HepG2 (cell line): ENCODE data around the gene ETV5. TPM values are rescaled to one million over a fixed set of nuclear protein-coding genes. Genes with fewer than 3 reads are reported as not detected.

Source experiments
- ATAC-seq: fragments of 200-7000 bp; cut with Tn5 transposase; 3 replicates; pipeline ENCODE4 v1.9.1; 2020; ENCODE audit warnings: mild to moderate bottlenecking, moderate library complexity
- BruUV-seq: library from RNA; stranded (reverse); fragments of 400-500 nt; replicated peaks from 2 replicates; lab custom pipeline; 2021; lab: Mats Ljungman, UMichigan
- CTCF ChIA-PET: fragments of 300-600 bp; formaldehyde crosslinking; extraction: SDS; loops from one replicate; lab custom pipeline; 2021; ENCODE audit warnings: low total read pairs, inconsistent platforms, low intra/inter-chr PET ratio; lab: Yijun Ruan, JAX
- POLR2A ChIA-PET: fragments of 350-600 bp; sonication (Branson Sonifier 250); formaldehyde crosslinking; loops from one replicate; lab custom pipeline; 2020; ENCODE audit warnings: antibody characterized with exemption, inconsistent platforms; lab: Yijun Ruan, JAX
- DNase-seq: peaks from one replicate; pipeline ENCODE4 v3.0.0-alpha.2; 2015; ENCODE audit warnings: low spot score
- FAIRE-seq: peaks from 3 replicates; lab custom pipeline; 2011; peaks lifted over from hg19 to GRCh38; lab: Jason Lieb, UNC
- H2AFZ ChIP-seq: one replicate; pipeline ENCODE4 v1.6.1; 2011; ENCODE audit warnings: low read length, inconsistent platforms
- H3K27ac ChIP-seq: fragments of 300-600 bp; 3 replicates; pipeline ENCODE4 v1.8.0; 2011; ENCODE audit warnings: mixed run types, mild to moderate bottlenecking, mixed read lengths, low read length, inconsistent platforms; ENCODE audit not compliant: insufficient read depth; ENCODE audit errors: extremely low read length
- H3K27me3 ChIP-seq, 2 experiments: fragments of 200-600 bp in 1 of 2; 2 replicates in 1 of 2; 3 replicates in 1 of 2; pipeline versions ENCODE4 v1.6.0 to v1.8.0; 2011; ENCODE audit warnings: low read length in 2 of 2, mild to moderate bottlenecking in 2 of 2, moderate library complexity in 2 of 2, inconsistent platforms in 1 of 2; ENCODE audit not compliant: insufficient read depth in 2 of 2, control insufficient read depth in 1 of 2
- H3K36me3 ChIP-seq, 2 experiments: fragments of 200-600 bp in 1 of 2; replicated peaks in 1 of 2; 2 replicates in 1 of 2; 3 replicates in 1 of 2; pipeline versions ENCODE4 v1.5.1 to v1.8.0; 2011; ENCODE audit warnings: low read length in 2 of 2, inconsistent platforms in 1 of 2; ENCODE audit not compliant: insufficient read depth in 2 of 2, control insufficient read depth in 1 of 2
- H3K4me1 ChIP-seq: 2 replicates; pipeline ENCODE4 v1.5.1; 2012; ENCODE audit warnings: low read length, inconsistent platforms; ENCODE audit not compliant: insufficient read depth
- H3K4me2 ChIP-seq: 2 replicates; pipeline ENCODE4 v1.6.0; 2011; ENCODE audit warnings: low read depth, low read length, inconsistent platforms
- H3K4me3 ChIP-seq, 3 experiments: fragments of 200-600 bp in 1 of 3; sonication (generic), shearing (Covaris generic) in 1 of 3; replicated peaks in 1 of 3; 2 replicates each; pipeline ENCODE4 v1.5.1; 2011 to 2016; ENCODE audit warnings: low read length in 3 of 3, inconsistent platforms in 2 of 3, low read depth in 2 of 3, mild to moderate bottlenecking in 2 of 3, control low read depth in 1 of 3, mixed read lengths in 1 of 3; ENCODE audit not compliant: insufficient read depth in 1 of 3
- H3K79me2 ChIP-seq: one replicate; pipeline ENCODE4 v1.6.1; 2011; ENCODE audit warnings: low read length, inconsistent platforms; ENCODE audit not compliant: insufficient read depth
- H3K9ac ChIP-seq: 2 replicates; pipeline ENCODE4 v1.6.0; 2011; ENCODE audit warnings: mild to moderate bottlenecking, low read depth, low read length, inconsistent platforms; ENCODE audit not compliant: insufficient read depth
- H3K9me3 ChIP-seq: 2 replicates; pipeline ENCODE4 v1.5.1; 2012; ENCODE audit warnings: mild to moderate bottlenecking, low read length
- H4K20me1 ChIP-seq: 2 replicates; pipeline ENCODE4 v1.6.0; 2011; ENCODE audit warnings: inconsistent platforms, mild to moderate bottlenecking, low read length, moderate library complexity; ENCODE audit not compliant: insufficient read depth
- ARID3A ChIP-seq: IDR thresholded peaks from 2 replicates; pipeline ENCODE4 v1.6.1; 2012; ENCODE audit warnings: low read depth, low read length, improper control_type of control experiment
- ATM ChIP-seq: fragments of 450-650 bp; IDR thresholded peaks from 2 replicates; pipeline ENCODE4 v1.7.1; 2017; ENCODE audit warnings: mild to moderate bottlenecking, borderline replicate concordance
- CCDC6 ChIP-seq: sonication (generic); formaldehyde crosslinking; IDR thresholded peaks from 2 replicates; pipeline ENCODE4 v1.8.1; 2022; ENCODE audit warnings: mild to moderate bottlenecking, missing genetic modification reagents, moderate library complexity
- FIP1L1 ChIP-seq: fragments of 200-400 bp; formaldehyde crosslinking; IDR thresholded peaks from 2 replicates; pipeline ENCODE4 v1.6.1; 2018; ENCODE audit warnings: low read depth, mild to moderate bottlenecking, low read length, moderate library complexity, borderline replicate concordance; ENCODE audit not compliant: insufficient read depth
- HOXD1 ChIP-seq: sonication (generic); formaldehyde crosslinking; IDR thresholded peaks from 2 replicates; pipeline ENCODE4 v1.5.0; 2020; ENCODE audit warnings: missing genetic modification reagents
- PAX8 ChIP-seq: sonication (generic); formaldehyde crosslinking; IDR thresholded peaks from 2 replicates; pipeline ENCODE4 v1.8.0; 2022; ENCODE audit warnings: mild to moderate bottlenecking, missing genetic modification reagents, borderline replicate concordance
- RXRB ChIP-seq: IDR thresholded peaks from 2 replicates; pipeline ENCODE4 v1.6.1; 2016; ENCODE audit warnings: borderline replicate concordance, missing genetic modification reagents, missing compliant biosample characterization
- SP140L ChIP-seq: sonication (generic); formaldehyde crosslinking; IDR thresholded peaks from 2 replicates; pipeline ENCODE4 v1.4.0; 2020; ENCODE audit warnings: missing genetic modification reagents, borderline replicate concordance
- THRA ChIP-seq: sonication (generic); formaldehyde crosslinking; IDR thresholded peaks from 2 replicates; pipeline ENCODE4 v1.4.0; 2020; ENCODE audit warnings: missing genetic modification reagents, borderline replicate concordance
- TOE1 ChIP-seq: sonication (generic); formaldehyde crosslinking; IDR thresholded peaks from 2 replicates; pipeline ENCODE4 v1.4.0; 2020; ENCODE audit warnings: mild to moderate bottlenecking, missing genetic modification reagents
- TP53 ChIP-seq: sonication (generic); formaldehyde crosslinking; conservative IDR thresholded peaks from 2 replicates; pipeline ENCODE4 v1.4.0; 2020; ENCODE audit warnings: missing genetic modification reagents
- ZNF282 ChIP-seq: fragments of 450-650 bp; IDR thresholded peaks from 2 replicates; pipeline ENCODE4 v1.6.1; 2018; ENCODE audit not compliant: partially characterized antibody
- ZNF549 ChIP-seq: sonication (generic); formaldehyde crosslinking; IDR thresholded peaks from 2 replicates; pipeline ENCODE4 v1.5.0; 2020; ENCODE audit warnings: missing genetic modification reagents
- WGBS: methylation state at CpG from one replicate; pipeline ENCODE4 v1.1.6; 2017; ENCODE audit warnings: low lambda C conversion rate; 5-methylcytosine and 5-hydroxymethylcytosine counted together
- in situ Hi-C: cut with HindIII; loops from 2 replicates; pipeline ENCODE4 v1.10.0; 2017; ENCODE audit warnings: low pct_unique_long_range_greater_than_20kb; ENCODE audit not compliant: extremely low pct_ligation_motif_present
- intact Hi-C: fragments of 100-400 bp; cut with micrococcal nuclease; formaldehyde crosslinking; loops from one replicate; pipeline ENCODE4 v1.10.0; 2022; ENCODE audit not compliant: unreplicated experiment
- polyA plus RNA-seq, 8 experiments: library from polyadenylated mRNA; depleted of rRNA in 3 of 8; stranded (reverse) in 7 of 8; unstranded in 1 of 8; fragments of >200 nt; fragmentation: Illumina TruSeq in 4 of 8; extraction: Trizol in 4 of 8; gene quantifications; 2 replicates each; pipeline versions ENCODE4 v1.2.1 to v1.2.3, GENCODE V29; 2011 to 2016; ENCODE audit warnings: low read depth in 4 of 8, missing spikeins in 1 of 8, mixed read lengths in 1 of 8; ENCODE audit not compliant: insufficient read depth in 1 of 8
- total RNA-seq, 5 experiments: library from RNA; depleted of rRNA; stranded (reverse); fragments of >200 nt; fragmentation: Illumina TruSeq; extraction: Trizol; gene quantifications; 2 replicates each; pipeline ENCODE4 v1.2.3, GENCODE V29; 2016; ENCODE audit warnings: low read depth in 1 of 5

Gene ETV5
- total and polyA plus RNA-seq, 2 of the 13 experiments (the other 11 are each of a cell fraction or from before 2014, with no cell fraction given) = 52.9 to 57.2 TPM

GRCh38 chr3:186132487-186132886, 23.6 kb upstream of the ETV5 start:
- Histone ChIP-seq H3K79me2 (no peaks in the 10 kb centered on the region), H3K4me1 (peaks cover 23% of the 10 kb centered on the region)
- TF ChIP-seq SP140L (CRISPR knock-in tag) (no peak), RXRB (CRISPR knock-in tag) (peak; percentile 56; the same call in 1 of the 2 replicates), THRA (peak; percentile 48; the same call in 1 of the 2 replicates), HOXD1 (CRISPR knock-in tag) (no peak)
- TF ChIP-seq, all 625 proteins: peak for 2
- H3K9ac ChIP-seq = no peak overlapping the region
- ATAC-seq = peak; percentile 54
- DNase-seq = no peak
- H3K4me2 ChIP-seq = no peak overlapping the region
- ChIA-PET CTCF (no interaction called here), POLR2A (interaction anchor here (1.5 kb wide), 1 partner anchor 23 kb away, joined by 5 read pairs; the partner anchor contains the start of gene ETV5)
- no peaks in the 10 kb centered on the region for H3K27me3 ChIP-seq
- H3K4me3 ChIP-seq = no peak overlapping the region
- H4K20me1 ChIP-seq = no peaks in the 10 kb centered on the region
- intact Hi-C loops (no loop called here), in situ Hi-C loops (no loop called here)
- FAIRE-seq = no peak
- WGBS = 44% methylated on average over 1 of the region's 2 CpGs
- BruUV-seq = no TSS peak
- no peak overlapping the region for H3K27ac ChIP-seq
- no peak overlapping the region for H2AFZ ChIP-seq
- no peaks in the 10 kb centered on the region for H3K9me3 ChIP-seq
- H3K36me3 ChIP-seq = no peaks in the 10 kb centered on the region

GRCh38 chr3:186129206-186129605, 20.3 kb upstream of the ETV5 start:
- no TSS peak for BruUV-seq
- intact Hi-C loops = no loop called here
- WGBS = 60% methylated on average over 4 of the region's 4 CpGs
- Histone ChIP-seq H3K79me2 (no peaks in the 10 kb centered on the region), H3K9ac (no peak overlapping the region), H3K4me3 (no peak overlapping the region), H3K4me2 (no peak overlapping the region), H3K4me1 (peaks cover 21% of the 10 kb centered on the region), H3K27me3 (no peaks in the 10 kb centered on the region), H3K36me3 (no peaks in the 10 kb centered on the region), H3K9me3 (no peaks in the 10 kb centered on the region), H3K27ac (no peak overlapping the region), H2AFZ (no peak overlapping the region), H4K20me1 (no peaks in the 10 kb centered on the region)
- CTCF ChIA-PET = no interaction called here
- TF ChIP-seq ZNF282 = no peak
- no peak for TF ChIP-seq FIP1L1
- no peak for TF ChIP-seq ZNF549
- no peak for TF ChIP-seq TP53 (CRISPR knock-in tag)
- no peak for TF ChIP-seq TOE1
- no peak for TF ChIP-seq PAX8
- no peak for TF ChIP-seq CCDC6
- TF ChIP-seq ATM = no peak
- no peak for TF ChIP-seq ARID3A
- DNase-seq = no peak
- POLR2A ChIA-PET = no interaction called here
- no peak for ATAC-seq
- FAIRE-seq = no peak
- in situ Hi-C loops = no loop called here
